ENCODE data around the gene TMEFF1. TPM values are rescaled to one million over a fixed set of nuclear protein-coding genes. Genes with fewer than 3 reads are reported as not detected.

TMEFF1 gene
- total and polyA plus RNA-seq, 7 donors, result 0.16 to 6.1 (median 0.68) TPM; not detected in 4

Other genes with a start within 250 kb of the TMEFF1 start
- gene TEX10, start 120.2 kb upstream of the TMEFF1 start, total RNA-seq, result 10 to 100 TPM; 15.0 to 19.6 (median 17.1) TPM
- 1 to 10 TPM; 3.2 to 7.4 (median 4.8) TPM for gene TEX10, start 120.2 kb upstream of the TMEFF1 start, polyA plus RNA-seq
- gene MSANTD3, start 46.0 kb upstream of the TMEFF1 start, total RNA-seq, result 10 to 100 TPM; 25.2 to 41.8 (median 31.5) TPM
- gene MSANTD3, start 46.0 kb upstream of the TMEFF1 start, polyA plus RNA-seq, result 10 to 100 TPM in 1 of 3 donors, 1 to 10 TPM in 2; 9.2 to 18.0 (median 9.3) TPM
- gene CAVIN4, start 104.9 kb downstream of the TMEFF1 start, total RNA-seq, result 1 to 10 TPM in 1 of 4 donors, under 1 TPM in 3; 0.36 to 1.1 (median 0.62) TPM
- gene CAVIN4, start 104.9 kb downstream of the TMEFF1 start, polyA plus RNA-seq, result under 1 TPM in 1 of 3 donors, not detected in 2; 0.06 TPM

Data from sigmoid colon (tissue), 7 donors.